HCEC 1CT (cell line): ENCODE measurements around the gene KIF2A.
"Not testable (repeated sequence)": the region's sequence is repeated elsewhere in the genome, so short reads cannot be mapped to it uniquely, and the experiment has no call there.

Source experiments
- DNase-seq: peaks from one replicate; pipeline ENCODE4 v3.0.0-alpha.2; 2017

The KIF2A gene

DNA sequence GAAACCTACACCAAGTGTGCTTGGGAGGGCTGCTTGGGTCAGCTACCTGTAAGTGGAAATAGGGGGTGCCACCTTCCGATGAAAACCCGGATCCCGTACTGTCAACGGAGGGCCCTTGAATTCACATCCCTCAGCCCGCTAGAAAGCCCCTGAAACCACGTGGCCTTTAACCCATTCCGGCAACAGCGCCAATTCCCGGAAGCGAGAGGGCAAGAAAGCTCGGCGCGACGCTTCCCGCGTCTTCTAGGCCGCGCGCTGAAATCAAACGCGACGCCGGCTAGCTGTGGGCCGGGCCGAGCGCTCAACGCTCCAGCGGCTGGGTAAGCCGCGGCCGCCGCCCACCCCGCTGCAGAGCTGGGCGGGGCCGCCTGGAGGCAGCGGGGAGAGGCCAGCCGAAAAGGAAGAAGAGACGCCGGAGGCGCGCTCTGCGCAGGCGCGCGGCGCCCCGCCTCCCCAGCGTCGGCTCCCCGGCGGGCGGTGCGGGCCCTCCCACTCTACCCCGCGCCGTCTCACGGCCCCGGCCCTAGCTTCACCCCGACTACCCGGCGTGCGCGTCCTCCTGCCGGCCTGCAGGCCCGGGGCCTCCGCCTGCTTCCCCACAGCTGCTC, at the start of gene KIF2A:
Gene KIF2A (plus strand): TSS at position 492 of the 608 bp plus-strand sequence. CDS start 267 bp downstream, outside the sequence.
- DNase-seq = peak; percentile 91

DNA sequence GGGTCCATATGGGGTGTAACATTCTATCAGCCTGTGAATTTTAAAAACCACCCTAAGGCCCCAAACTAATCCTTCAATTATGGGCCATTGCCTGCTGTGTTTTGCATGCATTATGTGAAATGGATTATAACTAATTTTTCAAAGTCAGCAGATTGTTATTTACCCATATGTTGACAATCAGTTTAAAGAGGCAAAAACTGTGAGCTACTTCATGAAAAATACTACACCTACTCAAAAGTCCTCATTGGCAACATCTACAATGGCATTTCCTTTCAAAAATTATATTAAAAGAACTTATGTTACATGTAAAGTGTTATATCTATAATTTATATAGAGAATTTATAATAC, 49.0 kb upstream of the KIF2A start:
- no peak for DNase-seq

- no peak for DNase-seq
These were observed 47.4 kb upstream of the KIF2A start for GRCh38 chr5:62258654-62259053.

DNA sequence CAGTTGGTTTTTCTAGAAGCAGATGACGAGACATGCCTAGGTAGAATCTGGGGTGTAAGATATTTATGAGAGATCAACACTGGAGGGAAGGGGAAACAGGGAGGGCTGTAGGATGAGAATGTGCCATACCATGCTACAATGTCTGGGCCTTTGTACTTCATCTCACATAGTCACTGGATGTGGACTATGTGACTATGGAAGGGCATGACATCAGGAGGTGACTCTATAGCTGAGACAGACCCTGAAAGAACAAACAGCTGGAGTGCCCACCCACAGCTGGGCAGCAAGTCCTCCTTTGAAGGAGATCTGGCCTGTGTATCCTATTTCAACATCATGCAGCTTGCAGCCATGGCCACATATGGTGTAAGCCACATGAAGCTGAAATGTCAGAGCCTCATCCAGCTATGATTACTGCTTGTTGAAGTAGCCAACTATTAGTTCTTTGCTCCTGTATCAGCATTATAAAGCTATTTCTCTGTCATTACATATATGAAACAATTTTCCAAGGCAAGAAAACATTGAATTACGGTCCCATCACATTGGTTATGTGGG, 46.2 kb upstream of the KIF2A start:
- no peak for DNase-seq

GRCh38 chr5:62260513-62260912, 45.5 kb upstream of the KIF2A start:
- no peak for DNase-seq

DNA sequence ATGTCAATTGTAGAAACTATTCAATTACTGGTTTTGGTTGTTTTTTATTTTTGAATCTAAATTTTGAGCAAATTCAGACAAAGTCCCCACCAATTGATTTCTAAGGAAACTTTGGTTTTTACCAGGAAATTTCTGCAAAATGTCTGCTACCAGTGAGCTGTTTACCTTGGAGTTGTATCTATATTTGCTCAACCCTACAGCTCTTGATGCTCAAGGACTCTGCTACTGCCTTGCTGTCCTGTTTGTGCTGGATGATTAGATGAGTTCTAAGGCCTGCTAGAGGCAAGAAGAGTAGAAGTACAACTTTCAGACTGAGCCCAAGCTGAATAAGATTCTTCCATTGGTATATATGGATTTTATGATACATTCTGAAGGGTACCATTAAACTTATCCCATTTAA, 42.6 kb upstream of the KIF2A start:
- no peak for DNase-seq

DNA sequence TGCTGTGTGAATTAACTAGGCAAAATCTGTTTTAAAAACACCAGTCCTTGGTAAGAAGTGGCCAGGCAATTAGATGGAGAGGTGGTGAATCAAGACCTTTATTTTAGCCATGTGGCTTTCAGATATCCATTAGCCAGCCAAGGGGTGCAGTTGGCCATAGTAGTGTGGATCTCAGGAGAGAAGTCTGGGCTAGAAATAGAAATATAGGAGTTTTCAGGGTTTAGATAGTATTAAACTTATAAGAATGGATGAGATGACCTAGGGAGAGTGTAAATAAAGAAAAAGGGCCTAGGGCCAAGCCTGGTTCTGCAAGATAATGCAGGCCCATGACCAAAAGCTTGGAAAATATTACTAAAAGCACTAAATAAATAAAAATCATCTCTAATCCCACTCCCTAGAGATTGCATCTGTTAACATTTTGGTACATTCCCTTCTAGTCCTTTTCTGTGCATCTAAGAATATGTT, 40.3 kb upstream of the KIF2A start:
- DNase-seq = no peak

DNA sequence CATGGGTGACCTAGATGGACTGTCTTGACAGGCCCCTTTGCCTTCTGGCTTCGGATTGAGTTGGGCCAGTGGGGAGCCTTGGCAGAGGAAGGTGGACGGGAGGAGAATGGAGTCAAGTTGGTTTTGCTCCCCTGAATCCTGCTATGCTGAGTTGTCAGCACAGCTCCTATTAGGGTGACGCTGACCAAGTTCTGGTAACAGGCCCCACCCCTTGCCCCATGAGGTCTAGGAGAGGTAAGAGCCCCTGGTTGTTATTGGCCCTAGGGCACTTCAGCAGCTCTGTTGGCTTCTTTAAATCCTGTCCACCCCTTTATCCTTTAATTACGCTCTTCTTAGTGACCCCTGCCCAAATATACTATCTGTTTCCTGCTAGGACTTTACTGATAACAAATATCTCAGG, 39.4 kb upstream of the KIF2A start:
- DNase-seq = no peak

DNA sequence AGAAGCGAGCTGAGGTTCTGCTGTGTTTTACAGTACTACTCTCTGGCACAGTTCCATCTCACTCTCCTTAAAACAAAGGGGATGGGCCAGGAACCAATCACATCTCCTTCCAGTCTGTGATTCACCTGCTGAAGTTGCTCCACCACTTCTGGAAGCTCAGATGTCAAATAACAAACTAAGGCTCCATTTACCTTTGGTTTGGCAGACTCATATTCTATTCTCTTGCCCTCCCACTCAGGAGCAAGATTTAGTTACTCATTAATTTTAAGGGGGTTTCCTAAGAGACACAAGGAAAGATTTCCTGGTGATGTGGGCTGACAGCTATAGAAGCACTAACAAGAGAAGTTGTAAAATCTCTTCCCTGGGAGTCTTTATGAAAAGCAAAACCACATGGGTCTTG, 37.8 kb upstream of the KIF2A start:
- DNase-seq = no peak

DNA sequence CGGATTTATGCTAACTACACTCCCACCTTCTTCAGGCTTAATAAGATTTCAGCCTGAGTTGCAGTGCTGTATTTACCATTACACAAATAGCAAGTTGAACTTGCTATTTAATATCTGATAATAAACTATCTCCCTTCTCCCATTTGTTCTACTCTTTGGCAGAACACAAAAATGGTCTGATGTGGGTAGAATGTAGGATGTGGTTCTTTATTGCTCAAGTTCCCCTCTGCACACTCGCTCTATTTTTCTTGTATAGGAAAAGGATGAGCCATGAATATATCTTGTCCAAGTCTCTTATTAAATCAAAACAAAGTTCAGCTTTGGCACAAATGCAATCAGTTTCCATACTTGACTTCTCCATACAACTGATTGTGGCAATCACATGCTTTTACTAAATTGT, 37.2 kb upstream of the KIF2A start:
- DNase-seq = no peak

- DNase-seq = no peak
These were observed 34.6 kb upstream of the KIF2A start for GRCh38 chr5:62271370-62271769.

DNA sequence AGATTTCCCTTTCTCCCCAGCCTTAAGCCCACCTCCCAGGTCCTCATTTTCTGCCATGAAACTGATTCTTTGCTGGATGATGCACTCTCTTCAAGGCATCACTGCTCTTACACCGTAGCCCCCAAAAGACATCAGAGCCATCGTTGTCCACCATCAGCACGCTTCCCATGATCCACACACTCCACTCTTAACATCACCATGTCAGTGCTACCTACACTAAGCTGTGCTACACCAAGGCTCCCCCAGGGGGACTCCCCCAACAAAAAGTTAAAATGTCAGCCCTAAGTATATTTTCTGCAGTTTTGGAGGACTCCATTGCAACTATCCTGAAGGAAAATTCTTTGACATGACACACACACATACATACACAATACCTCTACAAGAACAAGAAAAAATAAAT, 34.1 kb upstream of the KIF2A start:
- DNase-seq = no peak

- no peak for DNase-seq
These were observed 32.3 kb upstream of the KIF2A start for GRCh38 chr5:62273687-62274086.

GRCh38 chr5:62275581-62275980, 30.4 kb upstream of the KIF2A start:
- no peak for DNase-seq

- DNase-seq = no peak
These were observed 24.6 kb upstream of the KIF2A start for GRCh38 chr5:62281411-62281810.

DNA sequence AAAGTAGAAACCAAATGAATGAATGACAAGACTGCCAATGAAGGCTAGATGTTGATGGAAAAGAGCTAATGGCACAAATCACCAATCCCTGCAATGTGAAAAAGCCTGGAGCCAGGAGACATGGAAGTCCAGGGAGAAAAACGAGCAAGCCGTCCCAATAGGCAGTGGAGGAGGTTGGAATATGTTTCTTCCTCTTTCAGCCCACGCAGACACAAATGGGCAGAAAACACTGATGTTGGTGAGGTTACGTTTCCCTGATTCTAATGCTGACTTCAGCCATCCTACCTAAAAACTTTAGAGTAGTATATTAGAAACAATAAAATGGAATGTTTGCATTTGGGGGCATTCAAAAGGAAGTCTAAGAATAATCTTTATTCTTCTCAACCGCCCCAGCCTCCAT, 23.9 kb upstream of the KIF2A start:
- DNase-seq = no peak

GRCh38 chr5:62283005-62283404, 23.0 kb upstream of the KIF2A start:
- no peak for DNase-seq

GRCh38 chr5:62283861-62284260, 22.1 kb upstream of the KIF2A start:
- DNase-seq = no peak

- no peak for DNase-seq
These were observed 20.8 kb upstream of the KIF2A start for GRCh38 chr5:62284946-62285891.

GRCh38 chr5:62286834-62287233, 19.2 kb upstream of the KIF2A start:
- no peak for DNase-seq

GRCh38 chr5:62287237-62287636, 18.8 kb upstream of the KIF2A start:
- DNase-seq = no peak

GRCh38 chr5:62288118-62288517, 17.9 kb upstream of the KIF2A start:
- no peak for DNase-seq

DNA sequence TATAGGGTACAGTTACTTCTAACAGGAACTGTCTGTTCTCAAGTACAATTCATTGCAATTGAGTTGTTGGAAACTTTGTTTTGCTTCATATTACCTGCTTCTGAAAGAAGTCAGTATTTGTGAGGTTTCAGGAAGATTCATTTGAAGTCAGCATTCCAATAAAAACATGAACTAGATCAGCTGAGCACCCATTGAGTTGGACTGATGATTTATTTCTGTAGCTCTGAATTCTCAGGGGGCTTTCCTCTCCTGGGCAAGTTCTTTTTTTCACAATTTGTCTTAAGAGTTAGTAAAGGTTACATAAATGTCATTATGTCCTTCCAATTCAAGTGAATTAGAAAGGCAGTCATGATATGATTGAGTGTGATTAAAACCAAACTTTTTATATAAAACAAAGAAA, 16.2 kb upstream of the KIF2A start:
- DNase-seq = no peak

DNA sequence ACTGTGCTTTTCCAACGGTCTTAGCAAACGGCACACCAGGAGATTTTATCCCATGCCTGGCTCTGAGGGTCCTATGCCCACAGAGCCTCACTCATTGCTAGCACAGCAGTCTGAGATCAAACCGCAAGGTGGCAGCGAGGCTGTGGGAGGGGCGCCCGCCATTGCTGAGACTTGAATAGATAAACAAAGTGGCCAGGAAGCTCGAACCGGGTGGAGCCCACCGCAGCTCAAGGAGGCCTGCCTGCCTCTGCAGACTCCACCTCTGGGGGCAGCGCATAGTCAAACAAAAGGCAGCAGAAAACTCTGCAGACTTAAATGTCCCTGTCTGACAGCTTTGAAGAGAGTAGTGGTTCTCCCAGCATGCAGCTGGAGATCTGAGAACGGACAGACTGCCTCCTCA, 14.2 kb upstream of the KIF2A start:
- DNase-seq = not testable (repeated sequence)
